A673 (cell line): ENCODE measurements around the gene KRT37. TPM values are rescaled to one million over a fixed set of nuclear protein-coding genes. Genes with fewer than 3 reads are reported as not detected.
"Not testable (repeated sequence)": the region's sequence is repeated elsewhere in the genome, so short reads cannot be mapped to it uniquely, and the experiment has no call there.

ENCODE experiments used
- BruUV-seq: library from RNA; stranded (reverse); fragments of 400-500 nt; replicated peaks from 2 replicates; lab custom pipeline; 2021; lab: Mats Ljungman, UMichigan
- CTCF ChIA-PET: fragments of 300-600 bp; sonication (Branson Sonifier 250); formaldehyde crosslinking; loops from one replicate; lab custom pipeline; 2022; ENCODE audit warnings: antibody characterized with exemption; lab: Charles Lee
- POLR2A ChIA-PET: fragments of 300-600 bp; sonication (Branson Sonifier 250); formaldehyde crosslinking; loops from one replicate; lab custom pipeline; 2022; ENCODE audit warnings: antibody characterized with exemption; ENCODE audit not compliant: low non-redundant PET; lab: Charles Lee
- DNase-seq: peaks from one replicate; pipeline ENCODE4 v3.0.0-alpha.2; 2015; ENCODE audit warnings: low spot score
- H3K27ac ChIP-seq: fragments of 200-600 bp; sonication (generic); 2 replicates; pipeline ENCODE4 v1.5.1; 2016; ENCODE audit warnings: mixed run types, low read depth, mild to moderate bottlenecking, mixed read lengths, antibody characterized with exemption, low read length; ENCODE audit not compliant: poor library complexity, severe bottlenecking
- H3K27me3 ChIP-seq: fragments of 200-600 bp; sonication (generic); replicated peaks from 2 replicates; pipeline ENCODE4 v1.6.1; 2017; ENCODE audit warnings: mixed run types, low read depth, mild to moderate bottlenecking, mixed read lengths, antibody characterized with exemption, low read length; ENCODE audit not compliant: insufficient read depth, poor library complexity
- H3K36me3 ChIP-seq: fragments of 200-600 bp; sonication (generic); 2 replicates; pipeline ENCODE4 v1.6.1; 2016; ENCODE audit warnings: mixed run types, mild to moderate bottlenecking, mixed read lengths, antibody characterized with exemption, low read length; ENCODE audit not compliant: insufficient read depth, poor library complexity, severe bottlenecking
- H3K4me1 ChIP-seq: fragments of 200-600 bp; sonication (generic); 2 replicates; pipeline ENCODE4 v1.6.1; 2017; ENCODE audit warnings: mixed run types, mild to moderate bottlenecking, mixed read lengths, antibody characterized with exemption, low read length; ENCODE audit not compliant: insufficient read depth, poor library complexity, severe bottlenecking
- H3K4me3 ChIP-seq: fragments of 200-600 bp; sonication (generic); 2 replicates; pipeline ENCODE4 v1.5.1; 2016; ENCODE audit warnings: low read depth, mixed run types, mild to moderate bottlenecking, mixed read lengths, low read length; ENCODE audit not compliant: poor library complexity, severe bottlenecking
- H3K9me3 ChIP-seq: fragments of 200-600 bp; sonication (generic); 2 replicates; pipeline ENCODE4 v1.6.1; 2016; ENCODE audit warnings: mixed run types, low read depth, mild to moderate bottlenecking, mixed read lengths, antibody characterized with exemption, low read length; ENCODE audit not compliant: poor library complexity, severe bottlenecking
- EZH2 ChIP-seq: fragments of 200-600 bp; sonication (generic); IDR thresholded peaks from 2 replicates; pipeline ENCODE4 v1.6.1; 2017; ENCODE audit warnings: borderline replicate concordance, low read depth, mild to moderate bottlenecking, mixed read lengths, antibody characterized with exemption, low read length; ENCODE audit not compliant: poor library complexity, severe bottlenecking
- intact Hi-C: fragments of 100-400 bp; cut with micrococcal nuclease; formaldehyde crosslinking; loops from one replicate; pipeline ENCODE4 v1.10.0; 2022; ENCODE audit not compliant: unreplicated experiment
- total RNA-seq: library from RNA; stranded (reverse); gene quantifications from 2 replicates; pipeline ENCODE4 v1.2.3, GENCODE V29; 2021
- TF ChIP-seq, protein P1 (sequence below): fragments of 300-800, 200-600 bp; sonication (generic); conservative IDR thresholded peaks from 2 replicates; pipeline ENCODE4 v1.5.1; 2017; ENCODE audit warnings: low read depth, mild to moderate bottlenecking, antibody characterized with exemption, low read length, moderate library complexity, mixed read lengths

KRT37 gene
- total RNA-seq, 1 experiment from 2014 or later: not detected

DNA sequence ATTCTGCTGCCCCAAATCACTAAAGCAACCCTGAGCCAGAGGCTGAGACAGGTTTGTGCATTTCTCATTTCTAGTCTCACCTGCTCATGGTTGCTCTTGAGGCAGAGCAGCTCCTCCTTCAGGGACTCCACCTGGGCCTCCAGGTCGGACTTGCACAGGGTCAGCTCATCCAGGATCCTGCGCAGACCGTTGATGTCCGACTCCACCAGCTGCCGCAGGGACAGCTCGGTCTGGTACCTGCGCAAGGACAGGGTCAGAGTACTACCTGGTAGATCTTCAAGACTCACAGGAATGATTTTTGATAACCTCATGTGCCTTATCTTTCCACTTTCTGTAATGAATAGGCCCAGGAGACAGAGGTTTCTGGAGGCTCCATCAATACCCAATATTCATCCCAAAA lies 28.0 kb downstream of the KRT37 start:
- no peak overlapping the region for H3K4me3 ChIP-seq
- ChIA-PET POLR2A (no interaction called here), CTCF (no interaction called here)
- H3K9me3 ChIP-seq: no peaks in the 10 kb centered on the region
- no peaks in the 10 kb centered on the region for H3K4me1 ChIP-seq
- no peak for DNase-seq
- H3K27me3 ChIP-seq: no peaks in the 10 kb centered on the region
- intact Hi-C loops: no loop called here
- no peaks in the 10 kb centered on the region for H3K36me3 ChIP-seq
- no TSS peak for BruUV-seq
- H3K27ac ChIP-seq: no peak overlapping the region
- TF ChIP-seq, protein P1, sequence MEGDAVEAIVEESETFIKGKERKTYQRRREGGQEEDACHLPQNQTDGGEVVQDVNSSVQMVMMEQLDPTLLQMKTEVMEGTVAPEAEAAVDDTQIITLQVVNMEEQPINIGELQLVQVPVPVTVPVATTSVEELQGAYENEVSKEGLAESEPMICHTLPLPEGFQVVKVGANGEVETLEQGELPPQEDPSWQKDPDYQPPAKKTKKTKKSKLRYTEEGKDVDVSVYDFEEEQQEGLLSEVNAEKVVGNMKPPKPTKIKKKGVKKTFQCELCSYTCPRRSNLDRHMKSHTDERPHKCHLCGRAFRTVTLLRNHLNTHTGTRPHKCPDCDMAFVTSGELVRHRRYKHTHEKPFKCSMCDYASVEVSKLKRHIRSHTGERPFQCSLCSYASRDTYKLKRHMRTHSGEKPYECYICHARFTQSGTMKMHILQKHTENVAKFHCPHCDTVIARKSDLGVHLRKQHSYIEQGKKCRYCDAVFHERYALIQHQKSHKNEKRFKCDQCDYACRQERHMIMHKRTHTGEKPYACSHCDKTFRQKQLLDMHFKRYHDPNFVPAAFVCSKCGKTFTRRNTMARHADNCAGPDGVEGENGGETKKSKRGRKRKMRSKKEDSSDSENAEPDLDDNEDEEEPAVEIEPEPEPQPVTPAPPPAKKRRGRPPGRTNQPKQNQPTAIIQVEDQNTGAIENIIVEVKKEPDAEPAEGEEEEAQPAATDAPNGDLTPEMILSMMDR: no peak
- no peak for TF ChIP-seq EZH2

DNA sequence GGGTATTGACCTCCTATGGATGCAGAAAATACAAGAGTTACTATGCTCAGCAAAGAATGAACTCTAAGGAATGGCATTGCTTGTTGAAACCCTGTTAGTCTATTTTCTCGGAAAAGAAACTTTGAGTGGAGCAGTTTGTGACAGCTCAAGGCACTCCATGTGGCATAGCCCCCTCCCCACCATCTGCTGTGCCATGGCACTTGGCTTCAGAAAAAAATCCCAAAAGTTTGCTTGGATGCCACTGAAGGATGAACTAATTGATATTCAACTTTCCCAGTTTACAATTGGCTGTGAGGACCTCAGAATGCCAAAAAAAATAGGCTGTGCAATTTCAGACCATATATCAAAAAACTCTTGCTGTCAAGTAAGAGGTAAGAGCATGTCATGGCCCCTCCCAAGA lies 28.8 kb downstream of the KRT37 start:
- DNase-seq: no peak
- Histone ChIP-seq H3K27ac (no peak overlapping the region), H3K4me3 (no peak overlapping the region), H3K27me3 (no peaks in the 10 kb centered on the region), H3K36me3 (no peaks in the 10 kb centered on the region), H3K9me3 (no peaks in the 10 kb centered on the region), H3K4me1 (no peaks in the 10 kb centered on the region)
- TF ChIP-seq, protein P1: no peak
- TF ChIP-seq EZH2: no peak
- ChIA-PET POLR2A (no interaction called here), CTCF (no interaction called here)
- no TSS peak for BruUV-seq
- intact Hi-C loops: no loop called here

DNA sequence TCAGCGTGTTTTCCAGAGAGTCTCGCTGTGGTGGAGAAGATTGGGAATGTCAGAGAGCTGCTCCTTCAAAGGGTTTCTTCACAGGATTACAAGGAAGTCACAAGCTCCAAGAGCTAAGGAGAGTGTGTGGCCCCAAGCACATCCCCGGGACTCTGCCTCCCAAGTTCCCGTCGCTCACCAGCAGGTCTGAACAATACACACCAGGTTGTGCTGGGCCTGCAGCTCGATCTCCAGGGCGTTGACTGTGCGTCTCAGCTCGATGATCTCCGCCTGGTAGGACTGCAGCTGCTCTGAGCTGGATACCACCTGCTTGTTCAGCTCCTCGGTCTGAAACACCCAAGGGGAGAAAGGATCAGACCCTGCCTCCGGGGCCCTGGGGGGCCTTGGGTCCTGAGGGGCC lies 29.3 kb downstream of the KRT37 start:
- BruUV-seq, H3K27me3 ChIP-seq, POLR2A ChIA-PET, H3K4me1 ChIP-seq, DNase-seq, H3K4me3 ChIP-seq, H3K27ac ChIP-seq, H3K36me3 ChIP-seq, CTCF ChIA-PET, intact Hi-C loops, H3K9me3 ChIP-seq: not testable (repeated sequence)

DNA sequence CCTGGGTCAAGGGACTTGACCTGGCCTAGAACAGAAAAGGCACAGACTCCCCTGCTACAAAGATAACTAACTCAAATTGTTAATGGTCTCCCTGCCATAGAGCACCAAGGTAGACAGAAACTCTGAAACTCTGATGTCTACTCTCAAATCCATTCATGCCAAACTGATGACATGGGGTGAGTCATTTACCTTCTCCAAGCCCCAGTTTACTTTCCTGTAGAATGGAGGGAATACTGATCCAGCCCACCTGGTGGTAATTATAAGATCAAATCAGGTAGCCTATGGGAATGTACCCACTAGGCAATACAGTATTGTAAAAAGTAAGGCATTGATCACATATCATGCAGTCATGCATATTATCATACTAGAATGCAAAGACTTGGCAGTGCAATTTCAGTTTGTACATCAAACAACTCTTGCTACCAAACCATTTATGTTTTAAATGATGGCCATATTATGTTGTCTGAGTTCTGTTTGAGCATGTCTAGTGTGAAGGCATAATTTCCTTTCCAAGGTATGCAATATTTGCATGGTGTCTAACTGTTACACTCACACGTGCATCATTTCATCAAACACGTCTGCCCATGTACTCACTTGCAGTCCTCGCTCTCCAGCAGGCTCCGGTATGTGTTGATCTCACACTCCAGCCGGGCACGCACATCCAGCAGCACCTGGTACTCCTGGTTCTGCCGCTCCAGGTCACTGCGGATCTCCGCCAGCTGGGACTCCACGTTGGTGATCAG lies 30.0 kb downstream of the KRT37 start:
- BruUV-seq: no TSS peak
- no peak for DNase-seq
- H3K36me3 ChIP-seq: no peaks in the 10 kb centered on the region
- intact Hi-C loops: no loop called here
- no peak overlapping the region for H3K27ac ChIP-seq
- TF ChIP-seq, protein P1: no peak
- no peak for TF ChIP-seq EZH2
- H3K4me3 ChIP-seq: no peak overlapping the region
- ChIA-PET CTCF (no interaction called here), POLR2A (no interaction called here)
- H3K27me3 ChIP-seq: no peaks in the 10 kb centered on the region
- H3K9me3 ChIP-seq: no peaks in the 10 kb centered on the region
- no peaks in the 10 kb centered on the region for H3K4me1 ChIP-seq
